SK-N-SH treated with all-trans-retinoic acid at 6 μM for 48 hours (cell line): ENCODE data around the gene THRAP3.

ENCODE experiments used
- ATAC-seq: fragments of 200-7000 bp; cut with Tn5 transposase; 3 replicates; pipeline ENCODE4 v1.9.1; 2020; ENCODE audit warnings: mild to moderate bottlenecking, moderate library complexity
- ARNTL ChIP-seq: fragments of 450-650 bp; formaldehyde crosslinking; IDR thresholded peaks from 2 replicates; pipeline ENCODE4 v1.5.0; 2020; ENCODE audit warnings: low read depth, mild to moderate bottlenecking, moderate library complexity, borderline replicate concordance
- BACH2 ChIP-seq: fragments of 250-450 bp; sonication (Bioruptor Pico); IDR thresholded peaks from 2 replicates; pipeline ENCODE4 v1.9.0; 2021; ENCODE audit warnings: mild to moderate bottlenecking, borderline replicate concordance
- CSDC2 ChIP-seq: fragments of 250-450 bp; sonication (Bioruptor Pico); IDR thresholded peaks from 2 replicates; pipeline ENCODE4 v1.5.0; 2020; ENCODE audit warnings: mild to moderate bottlenecking, moderate library complexity
- ESRRG ChIP-seq: fragments of 250-450 bp; sonication (Bioruptor Pico); IDR thresholded peaks from 2 replicates; pipeline ENCODE4 v1.6.1; 2021; ENCODE audit warnings: mild to moderate bottlenecking
- GLIS3 ChIP-seq: fragments of 250-450 bp; sonication (Bioruptor Pico); IDR thresholded peaks from 2 replicates; pipeline ENCODE4 v1.5.0; 2020; ENCODE audit warnings: mild to moderate bottlenecking, moderate library complexity
- ISL1 ChIP-seq: fragments of 250-450 bp; sonication (Bioruptor Pico); IDR thresholded peaks from 2 replicates; pipeline ENCODE4 v2.1.2; 2022; ENCODE audit warnings: mild to moderate bottlenecking, moderate library complexity
- OSR1 ChIP-seq: fragments of 250-450 bp; sonication (Bioruptor Pico); IDR thresholded peaks from 2 replicates; pipeline ENCODE4 v1.8.0; 2022; ENCODE audit warnings: moderate library complexity, mild to moderate bottlenecking, inconsistent platforms
- PPARA ChIP-seq: fragments of 250-450 bp; sonication (Bioruptor Pico); IDR thresholded peaks from 2 replicates; pipeline ENCODE4 v1.5.0; 2020; ENCODE audit warnings: mild to moderate bottlenecking, borderline replicate concordance
- SNAI2 ChIP-seq: fragments of 250-450 bp; sonication (Bioruptor Pico); IDR thresholded peaks from 2 replicates; pipeline ENCODE4 v1.5.0; 2020; ENCODE audit warnings: mild to moderate bottlenecking, moderate library complexity
- TCF4 ChIP-seq: fragments of 250-450 bp; sonication (Bioruptor Pico); IDR thresholded peaks from 2 replicates; pipeline ENCODE4 v1.8.0; 2021; ENCODE audit warnings: mild to moderate bottlenecking, moderate library complexity, borderline replicate concordance
- ZC3H10 ChIP-seq: fragments of 250-450 bp; sonication (Bioruptor Pico); IDR thresholded peaks from 2 replicates; pipeline ENCODE4 v1.5.1; 2021; ENCODE audit warnings: mild to moderate bottlenecking, moderate library complexity
- ZFP30 ChIP-seq: fragments of 450-650 bp; formaldehyde crosslinking; IDR thresholded peaks from 2 replicates; pipeline ENCODE4 v1.5.0; 2022; ENCODE audit warnings: mild to moderate bottlenecking, moderate library complexity
- ZNF565 ChIP-seq: fragments of 450-650 bp; formaldehyde crosslinking; conservative IDR thresholded peaks from 2 replicates; pipeline ENCODE4 v1.5.0; 2020; ENCODE audit warnings: low read depth, mild to moderate bottlenecking, moderate library complexity
- ZNF70 ChIP-seq: fragments of 450-650 bp; formaldehyde crosslinking; IDR thresholded peaks from 2 replicates; pipeline ENCODE4 v1.5.0; 2020; ENCODE audit warnings: mild to moderate bottlenecking, moderate library complexity
- ZNF8 ChIP-seq: fragments of 450-650 bp; formaldehyde crosslinking; IDR thresholded peaks from 2 replicates; pipeline ENCODE4 v1.5.0; 2020; ENCODE audit warnings: mild to moderate bottlenecking, moderate library complexity
- TF ChIP-seq, protein P1 (sequence below): fragments of 250-450 bp; sonication (Bioruptor Pico); IDR thresholded peaks from 2 replicates; pipeline ENCODE4 v1.5.1; 2021; ENCODE audit warnings: mild to moderate bottlenecking, moderate library complexity
- TF ChIP-seq, protein P2 (sequence below): fragments of 250-450 bp; sonication (Bioruptor Pico); IDR thresholded peaks from 2 replicates; pipeline ENCODE4 v1.5.1; 2020; ENCODE audit warnings: low read depth, mild to moderate bottlenecking, moderate library complexity
- TF ChIP-seq, protein P3 (sequence below): fragments of 250-450 bp; sonication (Bioruptor Pico); IDR thresholded peaks from 2 replicates; pipeline ENCODE4 v1.5.0; 2020; ENCODE audit warnings: mild to moderate bottlenecking, moderate library complexity
- TF ChIP-seq, protein P4 (sequence below): fragments of 250-450 bp; sonication (Bioruptor Pico); IDR thresholded peaks from 2 replicates; pipeline ENCODE4 v1.8.0; 2020; ENCODE audit warnings: mild to moderate bottlenecking, moderate library complexity, borderline replicate concordance
- TF ChIP-seq, protein P5 (sequence below): fragments of 250-450 bp; sonication (Bioruptor Pico); IDR thresholded peaks from 2 replicates; pipeline ENCODE4 v1.8.0; 2021; ENCODE audit warnings: low read depth, mild to moderate bottlenecking, moderate library complexity, borderline replicate concordance

The THRAP3 gene

DNA sequence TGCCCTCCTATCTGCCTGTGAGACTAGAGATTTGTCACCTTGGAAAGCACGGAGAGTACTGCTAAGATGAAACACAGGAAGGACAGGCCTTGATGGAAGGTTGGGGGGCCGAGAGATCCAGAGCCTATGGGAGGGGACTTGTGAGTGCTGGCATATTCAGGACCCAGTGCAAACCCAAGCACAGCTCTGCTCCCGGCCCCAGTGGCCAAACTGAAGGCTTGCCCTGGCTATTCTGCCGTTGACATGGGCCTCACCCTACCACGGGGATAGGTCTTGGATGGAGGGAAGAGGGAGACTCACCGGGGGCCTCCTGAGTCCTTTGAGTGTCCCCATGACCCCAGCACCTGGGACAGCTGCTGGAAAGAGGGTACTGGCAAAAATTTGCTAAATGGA, 103.8 kb downstream of the THRAP3 start:
- no peak for TF ChIP-seq PPARA (CRISPR knock-in tag)
- no peak for TF ChIP-seq ZNF70
- no peak for TF ChIP-seq ARNTL (CRISPR knock-in tag)
- TF ChIP-seq CSDC2 (CRISPR knock-in tag), result no peak
- no peak for TF ChIP-seq ZC3H10
- TF ChIP-seq, protein P1, sequence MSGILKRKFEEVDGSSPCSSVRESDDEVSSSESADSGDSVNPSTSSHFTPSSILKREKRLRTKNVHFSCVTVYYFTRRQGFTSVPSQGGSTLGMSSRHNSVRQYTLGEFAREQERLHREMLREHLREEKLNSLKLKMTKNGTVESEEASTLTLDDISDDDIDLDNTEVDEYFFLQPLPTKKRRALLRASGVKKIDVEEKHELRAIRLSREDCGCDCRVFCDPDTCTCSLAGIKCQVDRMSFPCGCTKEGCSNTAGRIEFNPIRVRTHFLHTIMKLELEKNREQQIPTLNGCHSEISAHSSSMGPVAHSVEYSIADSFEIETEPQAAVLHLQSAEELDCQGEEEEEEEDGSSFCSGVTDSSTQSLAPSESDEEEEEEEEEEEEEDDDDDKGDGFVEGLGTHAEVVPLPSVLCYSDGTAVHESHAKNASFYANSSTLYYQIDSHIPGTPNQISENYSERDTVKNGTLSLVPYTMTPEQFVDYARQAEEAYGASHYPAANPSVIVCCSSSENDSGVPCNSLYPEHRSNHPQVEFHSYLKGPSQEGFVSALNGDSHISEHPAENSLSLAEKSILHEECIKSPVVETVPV (CRISPR knock-in tag), result no peak
- TF ChIP-seq, protein P2, sequence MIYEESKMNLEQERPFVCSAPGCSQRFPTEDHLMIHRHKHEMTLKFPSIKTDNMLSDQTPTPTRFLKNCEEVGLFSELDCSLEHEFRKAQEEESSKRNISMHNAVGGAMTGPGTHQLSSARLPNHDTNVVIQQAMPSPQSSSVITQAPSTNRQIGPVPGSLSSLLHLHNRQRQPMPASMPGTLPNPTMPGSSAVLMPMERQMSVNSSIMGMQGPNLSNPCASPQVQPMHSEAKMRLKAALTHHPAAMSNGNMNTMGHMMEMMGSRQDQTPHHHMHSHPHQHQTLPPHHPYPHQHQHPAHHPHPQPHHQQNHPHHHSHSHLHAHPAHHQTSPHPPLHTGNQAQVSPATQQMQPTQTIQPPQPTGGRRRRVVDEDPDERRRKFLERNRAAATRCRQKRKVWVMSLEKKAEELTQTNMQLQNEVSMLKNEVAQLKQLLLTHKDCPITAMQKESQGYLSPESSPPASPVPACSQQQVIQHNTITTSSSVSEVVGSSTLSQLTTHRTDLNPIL, result no peak
- TF ChIP-seq, all 23 proteins: peak for 0
- no peak for ATAC-seq

DNA sequence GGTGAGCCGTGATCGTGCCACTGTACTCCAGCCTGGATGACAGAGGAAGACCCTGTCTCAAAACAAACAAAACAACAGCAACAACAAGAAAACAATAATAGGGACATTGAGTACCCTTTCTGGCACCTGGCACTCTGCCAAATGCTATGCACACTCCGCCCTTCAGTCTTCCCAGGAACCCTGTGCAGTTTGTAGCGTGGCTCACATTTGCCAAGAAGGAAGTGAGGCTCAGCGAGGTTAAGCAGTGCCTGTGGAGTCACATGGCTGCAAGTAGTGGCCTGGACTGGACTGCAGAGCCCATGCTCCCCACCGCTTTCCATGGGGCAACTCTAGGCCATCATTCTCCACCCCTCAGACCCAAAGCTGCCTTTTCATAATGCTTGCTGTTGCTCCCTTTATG, 104.5 kb downstream of the THRAP3 start:
- no peak for TF ChIP-seq SNAI2 (CRISPR knock-in tag)
- no peak for TF ChIP-seq ZNF8 (CRISPR knock-in tag)
- TF ChIP-seq ZFP30 (CRISPR knock-in tag), result no peak
- no peak for ATAC-seq

DNA sequence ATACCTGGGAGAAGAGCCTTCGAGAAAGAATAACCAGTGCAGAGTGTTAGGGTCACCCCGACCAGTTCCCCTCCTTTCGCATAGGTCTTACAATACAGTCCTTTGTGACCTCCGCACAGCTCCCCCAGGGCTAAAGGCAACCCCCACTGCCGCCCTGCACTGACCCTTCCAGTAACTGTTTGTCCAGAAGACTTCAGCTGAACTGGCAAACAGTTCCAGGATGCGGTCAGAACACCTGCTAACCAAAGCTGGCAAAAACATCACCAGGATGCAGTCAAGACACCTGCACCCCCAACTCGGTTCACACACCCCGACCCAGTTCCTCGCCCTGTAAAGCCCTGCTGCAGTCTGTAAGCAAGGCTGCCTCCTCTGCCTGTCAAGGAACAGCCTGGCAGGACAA, 105.6 kb downstream of the THRAP3 start:
- TF ChIP-seq TCF4 (CRISPR knock-in tag) (no peak), ZNF8 (CRISPR knock-in tag) (no peak), CSDC2 (CRISPR knock-in tag) (no peak), GLIS3 (CRISPR knock-in tag) (no peak), ISL1 (no peak)
- TF ChIP-seq, protein P2, result no peak
- TF ChIP-seq, protein P1 (CRISPR knock-in tag), result no peak
- TF ChIP-seq, protein P3, sequence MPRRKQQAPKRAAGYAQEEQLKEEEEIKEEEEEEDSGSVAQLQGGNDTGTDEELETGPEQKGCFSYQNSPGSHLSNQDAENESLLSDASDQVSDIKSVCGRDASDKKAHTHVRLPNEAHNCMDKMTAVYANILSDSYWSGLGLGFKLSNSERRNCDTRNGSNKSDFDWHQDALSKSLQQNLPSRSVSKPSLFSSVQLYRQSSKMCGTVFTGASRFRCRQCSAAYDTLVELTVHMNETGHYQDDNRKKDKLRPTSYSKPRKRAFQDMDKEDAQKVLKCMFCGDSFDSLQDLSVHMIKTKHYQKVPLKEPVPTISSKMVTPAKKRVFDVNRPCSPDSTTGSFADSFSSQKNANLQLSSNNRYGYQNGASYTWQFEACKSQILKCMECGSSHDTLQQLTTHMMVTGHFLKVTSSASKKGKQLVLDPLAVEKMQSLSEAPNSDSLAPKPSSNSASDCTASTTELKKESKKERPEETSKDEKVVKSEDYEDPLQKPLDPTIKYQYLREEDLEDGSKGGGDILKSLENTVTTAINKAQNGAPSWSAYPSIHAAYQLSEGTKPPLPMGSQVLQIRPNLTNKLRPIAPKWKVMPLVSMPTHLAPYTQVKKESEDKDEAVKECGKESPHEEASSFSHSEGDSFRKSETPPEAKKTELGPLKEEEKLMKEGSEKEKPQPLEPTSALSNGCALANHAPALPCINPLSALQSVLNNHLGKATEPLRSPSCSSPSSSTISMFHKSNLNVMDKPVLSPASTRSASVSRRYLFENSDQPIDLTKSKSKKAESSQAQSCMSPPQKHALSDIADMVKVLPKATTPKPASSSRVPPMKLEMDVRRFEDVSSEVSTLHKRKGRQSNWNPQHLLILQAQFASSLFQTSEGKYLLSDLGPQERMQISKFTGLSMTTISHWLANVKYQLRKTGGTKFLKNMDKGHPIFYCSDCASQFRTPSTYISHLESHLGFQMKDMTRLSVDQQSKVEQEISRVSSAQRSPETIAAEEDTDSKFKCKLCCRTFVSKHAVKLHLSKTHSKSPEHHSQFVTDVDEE (CRISPR knock-in tag), result no peak
- no peak for ATAC-seq

DNA sequence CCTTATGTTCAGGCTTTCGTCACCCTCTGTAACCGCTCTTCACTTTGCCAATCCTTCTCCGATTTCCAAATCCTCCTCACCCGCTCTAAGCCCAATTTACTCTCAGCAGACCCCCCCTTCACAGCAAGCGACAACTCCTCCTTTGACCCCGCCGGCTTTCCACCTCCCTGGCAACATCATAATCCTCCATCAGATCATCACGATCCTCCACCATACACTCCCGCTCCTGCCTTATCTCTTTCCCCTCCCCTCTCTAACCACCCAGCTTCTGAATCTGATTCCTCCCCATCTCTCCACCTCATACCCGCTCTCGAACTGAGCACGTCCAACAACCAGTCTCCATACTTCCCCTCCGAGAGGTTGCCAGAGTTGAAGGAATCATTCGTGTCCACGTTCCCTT, 106.7 kb downstream of the THRAP3 start:
- no peak for ATAC-seq
- TF ChIP-seq ESRRG, result no peak
- no peak for TF ChIP-seq ZNF565
- TF ChIP-seq, protein P2, result no peak
- no peak for TF ChIP-seq SNAI2 (CRISPR knock-in tag)
- no peak for TF ChIP-seq ISL1
- no peak for TF ChIP-seq ZC3H10
- TF ChIP-seq, protein P4, sequence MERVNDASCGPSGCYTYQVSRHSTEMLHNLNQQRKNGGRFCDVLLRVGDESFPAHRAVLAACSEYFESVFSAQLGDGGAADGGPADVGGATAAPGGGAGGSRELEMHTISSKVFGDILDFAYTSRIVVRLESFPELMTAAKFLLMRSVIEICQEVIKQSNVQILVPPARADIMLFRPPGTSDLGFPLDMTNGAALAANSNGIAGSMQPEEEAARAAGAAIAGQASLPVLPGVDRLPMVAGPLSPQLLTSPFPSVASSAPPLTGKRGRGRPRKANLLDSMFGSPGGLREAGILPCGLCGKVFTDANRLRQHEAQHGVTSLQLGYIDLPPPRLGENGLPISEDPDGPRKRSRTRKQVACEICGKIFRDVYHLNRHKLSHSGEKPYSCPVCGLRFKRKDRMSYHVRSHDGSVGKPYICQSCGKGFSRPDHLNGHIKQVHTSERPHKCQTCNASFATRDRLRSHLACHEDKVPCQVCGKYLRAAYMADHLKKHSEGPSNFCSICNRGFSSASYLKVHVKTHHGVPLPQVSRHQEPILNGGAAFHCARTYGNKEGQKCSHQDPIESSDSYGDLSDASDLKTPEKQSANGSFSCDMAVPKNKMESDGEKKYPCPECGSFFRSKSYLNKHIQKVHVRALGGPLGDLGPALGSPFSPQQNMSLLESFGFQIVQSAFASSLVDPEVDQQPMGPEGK, result no peak
- TF ChIP-seq GLIS3 (CRISPR knock-in tag), result no peak
- no peak for TF ChIP-seq OSR1 (CRISPR knock-in tag)
- TF ChIP-seq, protein P1 (CRISPR knock-in tag), result no peak
- TF ChIP-seq BACH2, result no peak
- TF ChIP-seq, protein P5, sequence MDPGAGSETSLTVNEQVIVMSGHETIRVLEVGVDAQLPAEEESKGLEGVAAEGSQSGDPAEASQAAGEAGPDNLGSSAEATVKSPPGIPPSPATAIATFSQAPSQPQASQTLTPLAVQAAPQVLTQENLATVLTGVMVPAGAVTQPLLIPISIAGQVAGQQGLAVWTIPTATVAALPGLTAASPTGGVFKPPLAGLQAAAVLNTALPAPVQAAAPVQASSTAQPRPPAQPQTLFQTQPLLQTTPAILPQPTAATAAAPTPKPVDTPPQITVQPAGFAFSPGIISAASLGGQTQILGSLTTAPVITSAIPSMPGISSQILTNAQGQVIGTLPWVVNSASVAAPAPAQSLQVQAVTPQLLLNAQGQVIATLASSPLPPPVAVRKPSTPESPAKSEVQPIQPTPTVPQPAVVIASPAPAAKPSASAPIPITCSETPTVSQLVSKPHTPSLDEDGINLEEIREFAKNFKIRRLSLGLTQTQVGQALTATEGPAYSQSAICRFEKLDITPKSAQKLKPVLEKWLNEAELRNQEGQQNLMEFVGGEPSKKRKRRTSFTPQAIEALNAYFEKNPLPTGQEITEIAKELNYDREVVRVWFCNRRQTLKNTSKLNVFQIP (CRISPR knock-in tag), result no peak
